GM12873 (cell line): ENCODE results near the gene RASIP1.

Experiments
- CTCF ChIP-seq: IDR thresholded peaks from 2 replicates; pipeline ENCODE4 v1.5.1; 2012; ENCODE audit warnings: low read depth, mild to moderate bottlenecking, moderate library complexity, low read length, control low read depth; ENCODE audit not compliant: insufficient read depth; ENCODE audit errors: missing control alignments

Gene RASIP1

GRCh38 chr19:48750771-48751504 is 10.5 kb upstream of the RASIP1 start:
- TF ChIP-seq CTCF: no peak

DNA sequence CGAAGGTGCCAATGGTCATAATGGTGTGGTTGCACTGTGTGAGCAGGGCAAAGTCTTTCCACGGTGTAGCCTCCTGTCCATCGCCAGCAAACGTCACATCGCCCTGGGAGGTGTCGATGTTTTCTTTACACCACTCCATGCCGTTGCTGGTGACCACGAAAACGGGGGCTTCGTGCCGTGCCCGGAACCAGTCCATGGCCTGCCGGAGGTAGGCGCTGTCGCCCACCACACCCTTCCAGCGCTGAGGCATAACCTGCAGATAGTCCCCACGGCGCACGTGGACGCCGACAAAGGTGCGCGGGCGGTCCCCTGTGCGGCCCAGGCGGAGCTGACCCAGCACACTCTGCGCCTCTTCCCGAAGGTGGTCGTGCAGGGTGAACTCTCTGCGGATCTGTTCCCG is 9.9 kb upstream of the RASIP1 start:
- TF ChIP-seq CTCF: no peak

DNA sequence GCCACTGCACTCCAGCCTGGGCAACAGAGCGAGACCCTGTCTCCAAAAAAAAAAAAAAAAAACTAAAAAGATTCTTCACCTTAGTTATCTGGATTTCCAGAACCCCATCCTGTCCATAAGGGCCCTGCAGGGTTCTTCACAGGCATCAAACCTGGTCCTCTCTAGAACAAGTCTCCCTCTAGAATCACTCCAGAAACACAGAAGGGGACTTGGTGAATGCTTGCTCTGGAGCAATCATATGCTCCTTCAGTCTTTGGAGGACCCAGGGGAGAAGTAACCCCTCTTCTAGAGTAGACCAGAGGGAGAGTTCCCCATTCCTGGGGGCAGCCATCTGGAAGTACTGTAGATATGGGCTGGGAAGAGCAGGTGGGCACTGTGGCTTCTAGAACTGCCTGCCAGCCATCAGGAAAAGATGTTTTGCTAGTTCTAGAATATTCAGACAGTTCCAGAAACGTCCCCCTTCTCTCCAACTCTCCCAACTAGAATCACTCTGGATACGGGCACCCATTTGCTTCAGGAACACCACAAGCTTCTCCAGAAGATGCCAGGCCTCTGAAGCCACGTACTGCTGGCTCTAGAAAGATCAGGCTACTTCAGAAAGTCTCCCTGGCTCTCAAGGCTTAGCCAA is 9.3 kb upstream of the RASIP1 start:
- TF ChIP-seq CTCF: no peak

- no peak for TF ChIP-seq CTCF
Observed at GRCh38 chr19:48746738-48747575, 6.5 kb upstream of the RASIP1 start, which contains the start of gene IZUMO1. Gene IZUMO1, minus strand, starts transcription at chr19:48746909. Its CDS starts 1,050 bp downstream, at chr19:48745859.

DNA sequence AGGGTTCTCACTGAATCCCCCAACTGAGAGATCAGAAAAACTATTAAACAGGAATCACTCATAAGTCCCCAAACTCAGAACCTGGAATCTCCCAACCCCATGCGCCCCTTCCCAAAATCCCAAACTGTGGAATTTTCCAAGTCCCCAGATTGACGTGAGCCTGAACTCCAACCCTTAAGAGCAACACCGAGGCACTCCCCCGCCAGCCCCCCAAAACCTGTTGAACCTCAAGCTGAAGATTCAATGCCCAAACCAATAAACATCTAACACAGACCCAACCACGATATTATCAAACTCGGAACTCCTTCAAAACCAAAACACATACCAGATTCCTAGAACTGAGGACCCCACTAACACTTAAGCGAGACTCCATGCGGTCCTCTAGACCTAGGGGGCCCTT is 5.7 kb upstream of the RASIP1 start:
- no peak for TF ChIP-seq CTCF

DNA sequence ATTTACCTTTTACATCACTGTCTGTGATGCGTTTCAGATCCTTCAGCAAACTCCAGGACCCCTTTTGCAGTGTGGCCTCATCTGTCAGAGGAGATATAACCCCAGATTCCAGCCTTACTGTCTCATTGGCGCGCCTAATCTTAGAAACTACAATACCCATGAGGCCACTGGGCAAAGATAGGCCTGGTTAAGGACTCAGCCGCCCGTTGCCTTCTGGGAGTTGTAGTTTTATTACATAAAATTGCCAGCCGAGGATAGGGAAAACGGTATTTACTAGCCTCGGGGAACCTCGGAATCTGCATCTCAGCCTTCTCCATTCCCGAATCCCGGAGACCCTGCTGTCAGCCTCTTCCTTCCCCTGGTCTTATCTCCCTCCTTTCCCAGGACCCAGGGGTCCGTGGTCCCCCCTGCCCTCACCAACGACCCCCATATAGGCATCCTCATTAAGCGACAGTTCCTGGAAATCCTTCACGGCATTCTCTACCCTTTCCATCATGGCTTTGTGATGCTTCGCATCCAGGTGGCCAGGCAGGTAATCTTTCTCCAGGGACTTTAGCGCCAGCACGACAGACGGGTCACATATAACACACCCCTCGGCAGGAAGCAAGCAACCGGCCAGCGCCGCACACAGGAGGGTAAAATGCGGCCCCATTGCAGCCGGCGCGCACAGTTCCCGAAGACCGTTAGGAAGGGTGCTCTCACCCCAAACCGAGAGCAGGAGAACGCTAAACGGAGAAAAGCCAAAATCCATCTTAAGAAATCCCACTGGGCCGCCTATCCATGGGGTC is 5.0 kb upstream of the RASIP1 start:
- TF ChIP-seq CTCF: no peak
